Measurements from ENCODE around the gene CACNA2D2. TPM values are rescaled to one million over a fixed set of nuclear protein-coding genes. Genes with fewer than 3 reads are reported as not detected.

The CACNA2D2 gene
- total and polyA plus RNA-seq, 11 donors = 0.49 to 3.6 (median 1.5) TPM

DNA sequence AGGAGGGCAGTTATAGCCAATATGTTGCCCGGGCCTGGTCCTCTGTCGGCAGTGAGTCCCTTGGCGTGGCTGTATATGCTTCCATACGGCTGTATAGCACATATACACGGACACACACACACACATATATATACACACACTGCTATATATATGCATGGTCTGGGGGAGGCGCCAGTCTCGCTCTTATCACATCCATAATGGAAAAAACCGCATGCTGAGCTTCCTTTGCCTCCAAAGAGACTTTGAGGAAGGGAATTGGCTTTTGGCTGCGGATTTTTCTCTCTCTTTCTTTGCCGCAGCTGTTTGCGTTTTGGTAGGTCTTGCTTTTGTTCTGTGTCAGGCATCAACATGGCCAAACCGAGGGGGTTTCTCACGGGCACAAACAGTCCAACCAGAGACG is 132.8 kb downstream of the CACNA2D2 start:
- intact Hi-C loops (cut with DNase I) = no loop called here
- H3K4me1 ChIP-seq = peaks cover 0 to 3% (median under 1%) of the 10 kb centered on the region in 12 donors
- no peak overlapping the region for H3K4me3 ChIP-seq
- no peak overlapping the region for H3K27ac ChIP-seq
- no peaks in the 10 kb centered on the region for H3K36me3 ChIP-seq
- no peaks in the 10 kb centered on the region for H3K27me3 ChIP-seq
- 49 to 55% (median 53%) methylated on average over 14 of the region's 14 CpGs for WGBS, 4 donors
- no peak for DNase-seq
- TF ChIP-seq CTCF (IDR thresholded peaks at IDR 0.05) (peak in 2 of 12 donors; percentile 20 to 28), POLR2A (IDR thresholded peaks at IDR 0.05) (no peak)
- H3K9me3 ChIP-seq = no peaks in the 10 kb centered on the region
- no peak for ATAC-seq

DNA sequence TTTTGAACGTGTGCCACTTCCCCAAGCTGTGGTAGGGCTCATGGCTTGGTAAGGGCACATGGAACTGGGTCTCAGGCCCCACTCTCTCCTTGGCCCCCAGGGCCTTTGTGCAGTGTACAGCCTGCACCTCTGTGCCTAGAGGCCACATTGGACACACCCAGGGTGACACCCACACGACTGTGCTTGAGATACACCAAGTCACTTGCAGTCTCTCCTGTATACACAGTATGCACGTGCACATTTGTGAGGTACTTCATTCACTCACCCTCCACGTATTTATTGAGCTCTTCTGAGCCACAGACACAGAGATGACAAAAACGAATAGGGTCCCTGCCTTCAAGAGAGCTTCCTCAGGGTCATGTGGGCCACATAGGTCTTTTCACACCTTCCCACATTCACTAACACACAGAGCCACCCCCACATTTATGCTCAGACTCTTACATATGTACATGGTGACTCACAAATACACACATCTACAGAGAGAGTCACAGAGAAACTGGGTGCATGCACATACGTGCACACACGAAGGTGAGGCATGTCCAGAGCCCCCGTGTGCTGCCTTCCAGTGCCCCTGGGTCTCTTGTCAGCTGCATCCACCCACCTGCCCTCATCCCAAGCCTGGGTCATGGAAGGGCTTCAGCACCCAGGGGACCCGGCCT is 134.3 kb downstream of the CACNA2D2 start:
- no peaks in the 10 kb centered on the region for H3K9me3 ChIP-seq
- TF ChIP-seq CTCF (IDR thresholded peaks at IDR 0.05) = no peak
- no peak for TF ChIP-seq POLR2A (IDR thresholded peaks at IDR 0.05)
- intact Hi-C loops (cut with DNase I) = loop anchor here in 3 of 10 donors (5.0 kb wide), 2 partner anchors 168 to 173 kb away; no protein-coding TSS in a partner anchor
- no peaks in the 10 kb centered on the region for H3K27me3 ChIP-seq
- no peaks in the 10 kb centered on the region for H3K36me3 ChIP-seq
- ATAC-seq (no peak), DNase-seq (no peak)
- H3K4me1 ChIP-seq = peaks cover 0 to 14% (median 8%) of the 10 kb centered on the region in 12 donors
- WGBS, 4 donors = 78 to 85% (median 81%) methylated on average over 8 to 9 of the region's 9 CpGs
- no peak overlapping the region for H3K4me3 ChIP-seq
- no peak overlapping the region for H3K27ac ChIP-seq

GRCh38 chr3:50365842-50366220 is 137.6 kb downstream of the CACNA2D2 start:
- ATAC-seq = no peak
- WGBS, 4 donors = 79 to 87% (median 85%) methylated on average over 5 of the region's 5 CpGs

More at GRCh38 chr3:50365842-50366220, 137.6 kb downstream of the CACNA2D2 start:
- Histone ChIP-seq H3K36me3 (no peaks in the 10 kb centered on the region), H3K4me1 (peaks cover 0 to 14% (median 8%) of the 10 kb centered on the region in 12 donors), H3K27me3 (no peaks in the 10 kb centered on the region), H3K27ac (peak overlapping the region in 1 of 12 donors; percentile 55), H3K4me3 (peak overlapping the region in 7 of 12 donors; percentile 50 to 64 (median 57)), H3K9me3 (no peaks in the 10 kb centered on the region)
- no peak for DNase-seq
- no peak for TF ChIP-seq CTCF (IDR thresholded peaks at IDR 0.05)
- TF ChIP-seq POLR2A (IDR thresholded peaks at IDR 0.05) = no peak
- intact Hi-C loops (cut with DNase I) = loop anchor here in 3 of 10 donors (5.0 kb wide), 2 partner anchors 171 to 176 kb away; no protein-coding TSS in a partner anchor

Data from heart left ventricle (tissue), 16 donors.